Measurements from ENCODE around the gene NISCH.
"Not testable (repeated sequence)": the region's sequence is repeated elsewhere in the genome, so short reads cannot be mapped to it uniquely, and the experiment has no call there.

The NISCH gene

DNA sequence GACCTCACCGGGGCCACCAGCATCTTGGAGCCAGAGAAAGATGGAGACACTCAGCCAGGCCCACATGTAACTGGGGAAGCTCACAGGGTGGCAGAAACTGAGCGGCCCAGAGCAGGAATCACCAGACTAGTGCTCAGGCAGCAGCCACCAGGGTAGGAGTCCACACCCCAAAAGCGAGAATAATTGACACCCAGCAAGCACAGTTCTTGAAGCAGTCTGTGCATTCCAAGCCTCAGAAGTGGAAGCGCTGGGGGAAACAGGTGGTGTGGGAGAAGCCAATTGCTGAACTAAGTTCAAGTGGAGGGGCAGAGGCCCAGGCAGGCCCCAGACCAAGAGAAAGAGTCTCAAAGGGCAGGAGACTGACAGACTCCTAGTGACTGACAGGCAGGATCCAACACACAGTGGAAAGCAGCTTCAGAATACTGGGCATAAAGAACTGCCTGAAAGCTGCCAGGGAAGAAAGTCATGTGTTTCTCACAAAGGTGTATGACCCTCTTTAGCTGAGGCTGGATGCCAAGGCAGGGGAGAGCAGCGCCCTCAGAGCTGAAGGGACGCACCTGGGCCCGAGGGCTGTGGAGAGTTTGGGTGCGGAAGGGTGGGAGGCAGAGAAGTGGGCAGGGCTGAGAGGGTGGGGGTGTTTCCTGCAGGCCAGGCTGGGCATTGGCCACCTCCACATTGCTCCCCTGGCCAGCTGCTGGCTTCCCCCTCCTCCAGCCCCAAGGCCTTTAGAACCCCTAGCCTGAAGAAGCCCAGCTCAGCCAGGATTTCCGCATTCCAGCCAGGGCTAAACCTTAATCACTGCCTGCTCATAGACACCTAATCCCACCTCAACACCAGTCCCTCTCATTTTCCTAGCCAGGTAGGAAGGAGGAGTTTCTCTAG lies 70.5 kb downstream of the NISCH start:
- no peak for DNase-seq (ENCODE audit: low read depth in 2 of 2)

- DNase-seq (ENCODE audit: low read depth in 2 of 2) = not testable (repeated sequence)
These were observed 71.3 kb downstream of the NISCH start for GRCh38 chr3:52526671-52527038.

- no peak for DNase-seq (ENCODE audit: low read depth in 2 of 2)
These were observed 71.8 kb downstream of the NISCH start for GRCh38 chr3:52527039-52527731.

GRCh38 chr3:52527732-52528585 lies 72.6 kb downstream of the NISCH start:
- DNase-seq (ENCODE audit: low read depth in 2 of 2) = no peak

DNA sequence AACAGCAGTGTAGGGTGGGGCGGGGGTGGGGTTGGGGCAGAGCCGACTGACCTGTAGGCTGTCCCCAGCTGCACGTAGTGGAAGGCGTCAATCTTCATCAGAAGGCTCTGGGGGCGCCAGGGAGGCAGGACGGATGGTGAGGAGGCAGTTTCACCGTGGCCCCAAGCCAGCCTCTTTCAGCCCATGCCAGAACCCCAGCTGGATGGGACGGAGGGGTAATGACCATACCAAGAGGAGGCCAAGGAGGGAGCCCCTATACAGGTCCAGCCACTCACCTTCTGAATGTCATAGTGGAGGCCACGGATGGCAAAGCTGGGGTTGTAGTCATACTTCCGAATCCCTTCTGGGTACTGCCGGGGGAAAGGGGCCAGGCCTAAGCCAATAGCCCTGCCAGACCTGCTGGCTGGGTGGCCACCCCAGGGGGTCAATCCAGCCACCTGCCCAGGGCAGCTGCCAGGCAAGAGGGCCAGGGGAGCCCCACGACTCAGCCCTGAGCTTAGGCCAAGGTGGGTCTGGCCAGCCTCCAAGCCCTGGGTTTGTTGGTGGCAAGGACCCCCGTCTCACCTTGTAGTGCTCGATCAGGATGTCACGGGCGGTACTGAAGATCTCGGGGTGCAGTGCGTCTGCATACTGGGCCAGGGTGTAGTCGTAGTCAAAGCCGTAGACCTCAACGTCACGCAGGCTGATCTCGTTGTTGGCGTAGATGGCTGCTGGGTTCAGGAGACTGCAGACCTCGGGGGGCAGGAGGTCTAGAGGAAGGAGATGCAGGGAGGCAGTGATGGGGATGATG lies 73.4 kb downstream of the NISCH start:
- no peak for DNase-seq (ENCODE audit: low read depth in 2 of 2)

- no peak for DNase-seq (ENCODE audit: low read depth in 2 of 2)
These were observed 74.3 kb downstream of the NISCH start for GRCh38 chr3:52529376-52530333.

DNA sequence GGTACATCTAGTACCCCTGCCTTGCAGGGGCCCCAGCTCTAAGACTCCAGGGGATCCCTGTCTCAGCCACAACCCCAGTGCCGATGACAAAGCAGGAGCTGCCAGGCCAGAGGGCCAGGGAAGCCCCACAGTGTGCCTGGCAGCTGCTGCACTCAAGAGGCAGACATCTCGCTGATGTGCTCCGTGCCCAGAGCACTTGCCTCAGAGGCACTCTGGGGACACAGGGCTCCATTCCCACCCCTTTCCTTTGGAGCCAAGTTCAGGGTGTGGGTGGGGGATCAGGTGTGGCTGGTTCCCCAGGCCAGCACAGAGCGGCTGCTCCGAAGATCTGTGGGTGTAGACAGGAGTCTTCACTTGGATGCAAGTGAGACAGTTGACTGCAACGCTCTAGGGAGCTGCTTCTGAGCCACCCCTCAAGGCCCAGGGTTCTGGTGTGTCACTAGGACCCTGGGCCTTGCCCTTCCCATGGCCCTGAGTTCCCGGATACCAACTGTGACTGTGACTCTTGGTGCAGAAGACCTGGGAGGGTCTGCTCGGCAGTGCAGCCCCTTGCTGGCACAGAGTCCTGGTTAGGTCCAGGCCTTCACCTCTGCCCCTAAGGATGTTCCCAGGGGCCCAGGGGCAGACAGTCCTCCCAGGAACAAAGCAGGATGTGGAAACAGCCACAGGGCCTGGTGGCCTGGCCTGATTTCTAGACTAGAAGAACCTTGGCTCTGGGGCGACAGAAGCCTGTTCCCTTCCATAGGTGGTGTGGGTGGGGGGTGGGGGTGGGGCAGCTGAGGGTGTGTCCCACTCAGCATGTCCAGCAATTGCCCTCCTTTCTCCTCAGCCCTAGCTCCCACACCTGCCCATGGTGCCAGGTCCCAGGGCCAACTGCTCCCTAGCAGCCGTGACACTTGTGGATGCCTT lies 75.8 kb downstream of the NISCH start:
- DNase-seq (ENCODE audit: low read depth in 2 of 2) = no peak

DNA sequence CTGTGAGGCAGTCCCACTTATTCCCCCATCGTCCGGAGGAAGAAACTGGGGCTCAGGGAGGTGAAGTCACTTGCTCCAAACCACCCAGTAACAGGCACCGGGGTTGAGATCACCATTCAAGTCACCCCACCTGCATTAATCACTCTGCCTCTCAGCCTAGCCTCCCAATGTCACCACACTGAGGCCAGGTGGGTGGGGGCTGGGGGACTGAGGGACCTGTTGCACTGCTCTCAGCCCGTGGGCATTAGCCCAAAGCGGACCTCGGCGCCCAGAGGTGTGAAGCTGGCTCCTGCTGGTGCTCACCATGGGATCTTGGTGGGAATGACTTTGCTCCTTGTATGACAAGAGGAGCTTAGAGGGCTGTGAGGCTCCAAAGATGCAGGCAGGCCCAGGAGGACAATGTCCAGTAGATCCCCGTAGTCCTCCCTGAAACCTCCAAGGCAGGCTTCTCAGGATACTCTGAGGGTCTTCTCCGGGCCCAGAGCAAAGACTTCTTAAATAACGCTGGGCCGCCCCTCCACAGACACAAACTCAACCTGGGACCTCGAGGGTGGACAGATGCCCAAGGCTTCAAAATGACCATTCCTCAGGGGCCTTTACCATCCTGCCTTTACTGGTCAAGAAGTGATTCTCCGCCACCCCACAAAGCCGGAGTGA lies 76.6 kb downstream of the NISCH start:
- DNase-seq (ENCODE audit: low read depth in 2 of 2) = no peak

GRCh38 chr3:52532517-52532837 lies 77.1 kb downstream of the NISCH start:
- no peak for DNase-seq (ENCODE audit: low read depth in 2 of 2)

GRCh38 chr3:52532838-52533622 lies 77.6 kb downstream of the NISCH start:
- no peak for DNase-seq (ENCODE audit: low read depth in 2 of 2)

DNA sequence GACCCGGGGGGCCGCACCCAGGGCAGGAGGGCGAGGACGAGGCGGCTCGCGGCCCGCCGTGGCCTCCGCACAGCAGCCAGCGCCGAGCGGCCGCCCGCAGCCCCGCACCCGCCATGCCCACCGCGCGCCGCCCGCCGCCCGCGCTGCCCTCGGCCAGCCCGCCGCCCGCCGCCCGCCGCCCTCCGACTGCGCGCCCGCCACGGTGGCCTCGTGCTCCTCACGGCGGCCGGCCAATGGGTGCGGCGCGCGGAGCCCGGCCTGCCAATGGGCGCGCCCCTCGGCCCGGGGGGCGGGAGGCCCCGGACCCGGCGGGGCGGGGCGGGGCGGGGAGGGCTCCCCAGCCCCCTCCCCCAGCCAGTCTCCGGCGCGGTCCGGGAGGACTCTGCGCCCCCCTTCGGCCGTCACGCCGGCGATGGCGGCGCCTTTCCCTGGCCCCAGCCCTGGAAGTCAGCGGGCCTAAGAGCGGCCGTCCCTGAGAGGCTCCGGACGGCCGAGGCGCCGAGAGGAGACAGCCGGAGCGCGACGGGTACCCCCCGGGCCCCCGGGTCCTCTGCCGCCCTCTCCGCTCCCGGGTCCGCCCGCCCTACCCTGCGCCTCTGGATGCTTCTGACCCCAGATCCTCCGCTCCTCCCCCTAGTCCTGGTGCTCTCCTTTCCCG lies 78.3 kb downstream of the NISCH start, which contains the start of gene NT5DC2:
NT5DC2 (minus strand) TSS at position 235 of the 658 bp plus-strand sequence; CDS start at position 115, 120 bp downstream.
- DNase-seq (ENCODE audit: low read depth in 2 of 2) = peak in 1 of 2 donors; percentile 51

- DNase-seq (ENCODE audit: low read depth in 2 of 2) = no peak
These were observed 79.1 kb downstream of the NISCH start for GRCh38 chr3:52534281-52535183.

DNA sequence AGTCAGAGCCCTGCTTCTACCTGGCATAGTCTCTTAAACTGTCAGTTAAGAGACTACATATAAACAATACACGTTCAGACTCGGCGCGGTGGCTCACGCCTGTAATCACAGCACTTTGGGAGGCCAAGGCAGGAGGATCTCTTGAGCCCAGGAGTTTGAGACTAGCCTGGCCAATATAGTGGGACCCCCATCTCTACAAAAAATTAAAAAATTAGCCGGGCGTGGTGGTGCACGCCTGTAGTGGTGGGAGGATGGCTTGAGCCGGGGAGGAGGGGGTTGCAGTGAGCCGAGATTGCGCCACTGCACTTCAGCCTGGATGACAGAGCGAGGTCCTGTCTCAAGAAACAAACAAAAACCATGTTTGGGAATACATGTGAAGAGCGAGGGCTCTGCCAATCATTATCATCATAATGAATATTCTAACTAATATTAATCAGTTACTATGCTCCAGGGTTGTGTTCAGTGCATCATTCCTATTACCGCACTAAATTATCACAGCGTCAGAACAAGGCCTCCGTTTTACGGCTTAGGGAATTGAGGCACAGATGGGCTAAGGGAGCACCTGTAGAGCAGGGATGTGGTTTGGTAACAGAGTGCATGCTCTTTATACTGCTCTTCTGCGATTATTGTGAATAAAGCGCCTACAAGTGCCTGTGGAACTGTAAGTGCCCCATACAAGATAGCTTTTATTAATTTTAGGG lies 80.2 kb downstream of the NISCH start:
- DNase-seq (ENCODE audit: low read depth in 2 of 2) = no peak

DNA sequence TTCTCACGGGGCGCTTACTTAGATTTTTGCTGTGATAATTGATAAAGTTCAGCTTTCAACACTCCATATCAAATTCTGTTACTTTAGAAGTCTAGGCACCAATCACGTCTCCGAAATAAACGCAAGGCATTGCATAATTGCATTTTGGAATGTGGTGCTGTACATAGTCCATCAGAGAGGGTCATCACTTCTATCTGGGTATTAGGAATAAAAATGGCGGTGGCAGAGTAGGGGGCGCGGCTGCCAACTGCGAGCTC lies 80.6 kb downstream of the NISCH start:
- DNase-seq (ENCODE audit: low read depth in 2 of 2) = no peak

DNA sequence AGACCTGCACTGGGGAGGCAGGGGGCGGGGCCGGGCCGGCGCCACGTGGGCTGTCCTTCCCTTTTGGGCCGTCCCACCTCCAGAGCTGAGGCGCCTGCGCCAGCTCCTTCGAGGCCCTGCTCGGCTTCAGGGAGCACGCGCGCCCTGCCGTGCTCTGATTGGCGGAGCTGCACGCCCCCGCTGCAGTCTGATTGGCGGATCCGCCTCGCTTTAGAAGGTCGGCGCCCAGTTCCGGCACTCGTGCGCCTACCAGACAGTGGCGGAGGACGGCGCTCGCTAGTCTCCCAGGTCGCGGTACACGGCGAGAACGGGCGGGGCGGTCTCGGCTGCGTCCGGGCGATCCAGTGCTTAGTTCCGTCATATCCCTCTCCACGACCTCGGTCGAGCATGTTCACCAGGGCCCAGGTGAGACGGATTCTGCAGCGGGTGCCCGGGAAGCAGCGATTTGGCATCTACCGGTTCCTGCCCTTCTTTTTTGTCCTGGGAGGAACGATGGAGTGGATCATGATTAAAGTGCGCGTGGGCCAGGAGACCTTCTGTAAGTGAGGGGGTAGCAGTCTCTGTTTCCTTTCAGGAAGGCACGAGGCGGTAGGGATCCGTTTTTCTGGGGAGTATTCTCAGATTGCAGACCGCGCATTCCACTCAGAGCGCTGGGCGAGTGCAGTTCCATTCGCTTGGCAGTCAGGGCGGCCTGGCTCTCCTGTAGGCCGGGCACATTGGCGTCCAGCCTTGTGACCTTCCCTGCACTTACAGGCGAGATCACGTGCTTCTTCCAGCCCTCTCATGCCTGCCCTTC lies 81.2 kb downstream of the NISCH start, which contains the start of gene UQCC5:
UQCC5 (plus strand) TSS at position 237 of the 796 bp plus-strand sequence; CDS start at position 388, 151 bp downstream.
- peak; percentile 95 to 96 for DNase-seq (ENCODE audit: low read depth in 2 of 2)

All from stimulated activated CD8-positive, alpha-beta memory T cell treated with anti-CD3 and anti-CD28 coated beads, Interleukin-15, amount 100 ng/mL, for 4 hours (primary cell).